SH-SY5Y (cell line): ENCODE data around the gene PUS7L.

ENCODE experiments used
- GATA2 ChIP-seq: IDR thresholded peaks from 2 replicates; pipeline ENCODE4 v1.6.1; 2011; ENCODE audit warnings: mild to moderate bottlenecking, low read depth, low read length
- GATA3 ChIP-seq: IDR thresholded peaks from 2 replicates; pipeline ENCODE4 v1.6.1; 2011; ENCODE audit warnings: low read depth, mild to moderate bottlenecking, low read length, moderate library complexity

DNA sequence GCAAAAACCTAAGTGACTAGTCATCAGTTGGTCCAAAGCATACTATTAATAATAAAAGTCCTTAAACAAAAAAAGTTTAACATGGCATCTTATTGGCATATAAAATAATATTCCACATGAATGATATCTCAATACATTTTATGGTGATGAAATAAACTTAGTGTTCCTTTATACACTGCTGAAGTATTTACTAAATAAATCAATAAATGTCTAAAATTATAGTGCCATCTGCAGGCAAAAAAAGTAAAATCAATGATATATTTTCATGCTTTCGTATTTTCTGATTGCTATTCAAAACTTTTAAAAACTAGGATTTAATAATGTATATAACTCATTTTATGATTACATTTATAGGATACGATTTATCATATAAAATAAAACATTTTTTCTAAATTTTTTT lies 30.5 kb downstream of the PUS7L start:
- TF ChIP-seq GATA2, result no peak
- TF ChIP-seq GATA3, result no peak
